Uterus (tissue), 2 donors: ENCODE data around the gene DCTN5.

Experiments
- CTCF ChIP-seq, 4 experiments: fragments of 200-600 bp in 2 of 4; fragments of 450-650 bp in 2 of 4; sonication (generic) in 2 of 4; IDR thresholded peaks; one replicate each; pipeline ENCODE4 v1.5.1; 2016 to 2019; ENCODE audit warnings: antibody characterized with exemption in 4 of 4, mild to moderate bottlenecking in 2 of 4, moderate library complexity in 1 of 4
- POLR2A ChIP-seq, 2 donors: fragments of 450-650 bp; IDR thresholded peaks; one replicate each; pipeline ENCODE4 v1.6.1; 2016; ENCODE audit warnings: antibody characterized with exemption in 2 of 2, mild to moderate bottlenecking in 1 of 2, moderate library complexity in 1 of 2

DNA sequence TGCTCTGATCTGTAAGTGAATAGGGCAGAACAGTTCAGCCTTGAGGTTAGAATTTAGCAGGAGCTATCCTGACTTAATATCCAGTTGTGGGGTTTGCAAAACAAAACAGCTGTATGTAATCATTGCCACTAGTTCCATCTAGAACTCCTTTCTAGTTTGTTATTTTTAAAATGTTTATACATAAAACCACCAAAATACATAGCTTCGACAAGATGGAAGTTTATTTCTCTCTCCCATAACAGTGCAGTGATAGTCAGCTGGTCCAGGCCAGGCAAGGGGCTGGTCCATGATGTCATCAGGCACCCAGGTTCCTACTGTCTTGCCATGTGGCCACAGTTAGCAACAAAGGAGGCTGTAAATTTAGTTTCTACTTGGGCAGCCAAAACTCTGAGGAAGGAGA is 27.0 kb downstream of the DCTN5 start:
- no peak for TF ChIP-seq CTCF (IDR thresholded peaks at IDR 0.05)
- TF ChIP-seq POLR2A (IDR thresholded peaks at IDR 0.05) = no peak
